GM21619 (cell line): ENCODE results near the gene LRMDA.

Source experiments
- ATAC-seq: cut with Tn5 transposase; IDR thresholded peaks from one replicate; pipeline ENCODE4 v1.9.1; 2021; ENCODE audit not compliant: unreplicated experiment

LRMDA gene

GRCh38 chr10:76433161-76434005, 1002.0 kb downstream of the LRMDA start:
- ATAC-seq: no peak

GRCh38 chr10:76435157-76435556, 1003.7 kb downstream of the LRMDA start:
- no peak for ATAC-seq

GRCh38 chr10:76436401-76436811, 1005.0 kb downstream of the LRMDA start:
- ATAC-seq: no peak

- no peak for ATAC-seq
Measured at GRCh38 chr10:76436981-76437380, 1005.6 kb downstream of the LRMDA start.

GRCh38 chr10:76440426-76440825, 1009.0 kb downstream of the LRMDA start:
- ATAC-seq: no peak

GRCh38 chr10:76442113-76442512, 1010.7 kb downstream of the LRMDA start:
- no peak for ATAC-seq

GRCh38 chr10:76444034-76444800, 1012.8 kb downstream of the LRMDA start:
- no peak for ATAC-seq

GRCh38 chr10:76447578-76447977, 1016.2 kb downstream of the LRMDA start:
- no peak for ATAC-seq

GRCh38 chr10:76451911-76452310, 1020.5 kb downstream of the LRMDA start:
- ATAC-seq: no peak

GRCh38 chr10:76453332-76453731, 1021.9 kb downstream of the LRMDA start:
- ATAC-seq: no peak

- ATAC-seq: no peak
Measured at GRCh38 chr10:76453997-76454396, 1022.6 kb downstream of the LRMDA start.

- ATAC-seq: no peak
Measured at GRCh38 chr10:76454506-76455140, 1023.2 kb downstream of the LRMDA start.

- no peak for ATAC-seq
Measured at GRCh38 chr10:76456197-76456596, 1024.8 kb downstream of the LRMDA start.

GRCh38 chr10:76459016-76459730, 1027.7 kb downstream of the LRMDA start:
- ATAC-seq: no peak

GRCh38 chr10:76461024-76461423, 1029.6 kb downstream of the LRMDA start:
- no peak for ATAC-seq

- ATAC-seq: no peak
Measured at GRCh38 chr10:76463111-76463510, 1031.7 kb downstream of the LRMDA start.

- no peak for ATAC-seq
Measured at GRCh38 chr10:76466836-76467503, 1035.5 kb downstream of the LRMDA start.

- ATAC-seq: no peak
Measured at GRCh38 chr10:76469675-76470074, 1038.3 kb downstream of the LRMDA start.

- no peak for ATAC-seq
Measured at GRCh38 chr10:76479103-76479790, 1047.8 kb downstream of the LRMDA start.

- ATAC-seq: no peak
Measured at GRCh38 chr10:76481178-76481577, 1049.8 kb downstream of the LRMDA start.
